Measurements from ENCODE around the gene NHEJ1. TPM values are rescaled to one million over a fixed set of nuclear protein-coding genes. Genes with fewer than 3 reads are reported as not detected.

Gene NHEJ1
- polyA plus RNA-seq, 1 of the 3 experiments (the other 2 are of a cell fraction): 16.3 TPM

- no peak for TF ChIP-seq RFX5 (IDR thresholded peaks at IDR 0.05; ENCODE audit: low read length)
Observed at GRCh38 chr2:219198974-219199373, 38.4 kb upstream of the NHEJ1 start (continued).

GRCh38 chr2:219197388-219197787 lies 36.8 kb upstream of the NHEJ1 start:
- POLR2A ChIA-PET: interaction anchor here (1.1 kb wide), 1 partner anchor 21 kb away, joined by 4 read pairs; the partner anchor contains the start of gene CNPPD1
- H3K27me3 ChIP-seq (ENCODE audit: insufficient read depth): peaks cover 8% of the 10 kb centered on the region; the same call in 1 of the 2 replicates
- no peak overlapping the region for H3K4me2 ChIP-seq
- H3K4me1 ChIP-seq (ENCODE audit: control insufficient read depth in 1 of 2, insufficient read depth in 2 of 2, low read depth in 1 of 2, low read length in 1 of 2): no peaks in the 10 kb centered on the region
- H4K20me1 ChIP-seq (ENCODE audit: insufficient read depth): no peaks in the 10 kb centered on the region
- H3K9ac ChIP-seq: no peak overlapping the region
- no peaks in the 10 kb centered on the region for H3K79me2 ChIP-seq (ENCODE audit: insufficient read depth)
- no peaks in the 10 kb centered on the region for H3K9me2 ChIP-seq
- H3K9me3 ChIP-seq: no peaks in the 10 kb centered on the region
- no peaks in the 10 kb centered on the region for H3F3A ChIP-seq (replicated peaks; ENCODE audit: insufficient read depth)
- no peaks in the 10 kb centered on the region for H3K36me3 ChIP-seq (replicated peaks in 1 of 2; ENCODE audit: control insufficient read depth in 1 of 2, insufficient read depth in 2 of 2, low read length in 1 of 2)
- 100% methylated on average over 1 of the region's 1 CpG for WGBS (ENCODE audit: low lambda C conversion rate)
- DNase-seq: no peak
- no peak overlapping the region for H3K27ac ChIP-seq (ENCODE audit: low read depth in 2 of 2, low read length in 1 of 2)
- CTCF ChIA-PET: interaction anchor here (0.9 to 1.7 kb wide), 3 partner anchors 15 to 97 kb away, joined by 3 to 7 read pairs (median 5); partner anchors contain the start of gene SLC23A3
- H2AFZ ChIP-seq (ENCODE audit: low read depth): no peak overlapping the region
- H3K4me3 ChIP-seq (ENCODE audit: low read depth in 2 of 2, low read length in 1 of 2): no peak overlapping the region
- TF ChIP-seq REST (IDR thresholded peaks at IDR 0.05; ENCODE audit: low read depth, low read length) (no peak), MEF2A (IDR thresholded peaks at IDR 0.05; ENCODE audit: borderline replicate concordance, low read depth) (no peak), NFIC (IDR thresholded peaks at IDR 0.05; ENCODE audit: borderline replicate concordance) (no peak), EZH2phosphoT487 (IDR thresholded peaks at IDR 0.05; ENCODE audit: borderline replicate concordance, low read depth) (no peak), ELF1 (IDR thresholded peaks at IDR 0.05) (no peak), TCF12 (IDR thresholded peaks at IDR 0.05) (no peak), EP300 (IDR thresholded peaks at IDR 0.05; ENCODE audit: borderline replicate concordance in 1 of 2, low read depth in 1 of 2, low read length in 1 of 2) (no peak), TEAD4 (IDR thresholded peaks at IDR 0.05; ENCODE audit: borderline replicate concordance, insufficient read depth) (no peak), NRF1 (IDR thresholded peaks at IDR 0.05; ENCODE audit: low read depth, low read length) (no peak), SMC3 (IDR thresholded peaks at IDR 0.05; ENCODE audit: low read depth, low read length) (no peak), POLR2AphosphoS5 (IDR thresholded peaks at IDR 0.05; ENCODE audit: low read depth, low read length) (no peak), GATA2 (CRISPR knock-in tag; IDR thresholded peaks at IDR 0.05) (no peak), JUND (IDR thresholded peaks at IDR 0.05) (no peak), YY1 (IDR thresholded peaks at IDR 0.05; ENCODE audit: low read depth) (no peak), RXRA (IDR thresholded peaks at IDR 0.05; ENCODE audit: borderline replicate concordance, low read depth) (no peak), RFX5 (IDR thresholded peaks at IDR 0.05; ENCODE audit: low read length) (no peak), USF2 (IDR thresholded peaks at IDR 0.05; ENCODE audit: borderline replicate concordance, low read depth, low read length) (no peak)
- TF ChIP-seq, protein P1, sequence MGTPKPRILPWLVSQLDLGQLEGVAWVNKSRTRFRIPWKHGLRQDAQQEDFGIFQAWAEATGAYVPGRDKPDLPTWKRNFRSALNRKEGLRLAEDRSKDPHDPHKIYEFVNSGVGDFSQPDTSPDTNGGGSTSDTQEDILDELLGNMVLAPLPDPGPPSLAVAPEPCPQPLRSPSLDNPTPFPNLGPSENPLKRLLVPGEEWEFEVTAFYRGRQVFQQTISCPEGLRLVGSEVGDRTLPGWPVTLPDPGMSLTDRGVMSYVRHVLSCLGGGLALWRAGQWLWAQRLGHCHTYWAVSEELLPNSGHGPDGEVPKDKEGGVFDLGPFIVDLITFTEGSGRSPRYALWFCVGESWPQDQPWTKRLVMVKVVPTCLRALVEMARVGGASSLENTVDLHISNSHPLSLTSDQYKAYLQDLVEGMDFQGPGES (IDR thresholded peaks at IDR 0.05; ENCODE audit: low read depth, low read length): no peak
- TF ChIP-seq, protein P2, sequence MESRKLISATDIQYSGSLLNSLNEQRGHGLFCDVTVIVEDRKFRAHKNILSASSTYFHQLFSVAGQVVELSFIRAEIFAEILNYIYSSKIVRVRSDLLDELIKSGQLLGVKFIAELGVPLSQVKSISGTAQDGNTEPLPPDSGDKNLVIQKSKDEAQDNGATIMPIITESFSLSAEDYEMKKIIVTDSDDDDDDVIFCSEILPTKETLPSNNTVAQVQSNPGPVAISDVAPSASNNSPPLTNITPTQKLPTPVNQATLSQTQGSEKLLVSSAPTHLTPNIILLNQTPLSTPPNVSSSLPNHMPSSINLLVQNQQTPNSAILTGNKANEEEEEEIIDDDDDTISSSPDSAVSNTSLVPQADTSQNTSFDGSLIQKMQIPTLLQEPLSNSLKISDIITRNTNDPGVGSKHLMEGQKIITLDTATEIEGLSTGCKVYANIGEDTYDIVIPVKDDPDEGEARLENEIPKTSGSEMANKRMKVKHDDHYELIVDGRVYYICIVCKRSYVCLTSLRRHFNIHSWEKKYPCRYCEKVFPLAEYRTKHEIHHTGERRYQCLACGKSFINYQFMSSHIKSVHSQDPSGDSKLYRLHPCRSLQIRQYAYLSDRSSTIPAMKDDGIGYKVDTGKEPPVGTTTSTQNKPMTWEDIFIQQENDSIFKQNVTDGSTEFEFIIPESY (IDR thresholded peaks at IDR 0.05; ENCODE audit: borderline replicate concordance, low read depth): no peak
- TF ChIP-seq, protein P3, sequence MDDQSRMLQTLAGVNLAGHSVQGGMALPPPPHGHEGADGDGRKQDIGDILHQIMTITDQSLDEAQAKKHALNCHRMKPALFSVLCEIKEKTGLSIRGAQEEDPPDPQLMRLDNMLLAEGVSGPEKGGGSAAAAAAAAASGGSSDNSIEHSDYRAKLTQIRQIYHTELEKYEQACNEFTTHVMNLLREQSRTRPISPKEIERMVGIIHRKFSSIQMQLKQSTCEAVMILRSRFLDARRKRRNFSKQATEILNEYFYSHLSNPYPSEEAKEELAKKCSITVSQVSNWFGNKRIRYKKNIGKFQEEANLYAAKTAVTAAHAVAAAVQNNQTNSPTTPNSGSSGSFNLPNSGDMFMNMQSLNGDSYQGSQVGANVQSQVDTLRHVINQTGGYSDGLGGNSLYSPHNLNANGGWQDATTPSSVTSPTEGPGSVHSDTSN (IDR thresholded peaks at IDR 0.05): no peak
